Fibroblast of lung (primary cell): ENCODE results near the gene PACRG. TPM values are rescaled to one million over a fixed set of nuclear protein-coding genes. Genes with fewer than 3 reads are reported as not detected.

ENCODE experiments used
- DNase-seq, 2 donors: peaks; one replicate each; pipeline versions ENCODE4 v3.0.0 to v3.0.0-alpha.2; 2010; ENCODE audit warnings: low read depth in 2 of 2
- H2AFZ ChIP-seq: 2 replicates; pipeline ENCODE4 v1.5.1; 2012; ENCODE audit warnings: low read length, control low read depth, inconsistent platforms
- H3K27ac ChIP-seq: 2 replicates; pipeline ENCODE4 v1.5.1; 2011; ENCODE audit warnings: low read length, control low read depth; ENCODE audit not compliant: insufficient read depth
- H3K27me3 ChIP-seq: 2 replicates; pipeline ENCODE4 v1.5.1; 2011; ENCODE audit warnings: mild to moderate bottlenecking, low read length; ENCODE audit not compliant: control insufficient read depth, insufficient read depth
- H3K36me3 ChIP-seq: 2 replicates; pipeline ENCODE4 v1.5.1; 2011; ENCODE audit warnings: low read length; ENCODE audit not compliant: control insufficient read depth, insufficient read depth
- H3K4me1 ChIP-seq: 2 replicates; pipeline ENCODE4 v1.5.1; 2011; ENCODE audit warnings: low read length; ENCODE audit not compliant: control insufficient read depth, insufficient read depth; ENCODE audit errors: extremely low read depth
- H3K4me2 ChIP-seq: 2 replicates; pipeline ENCODE4 v1.5.1; 2011; ENCODE audit warnings: low read length, control low read depth; ENCODE audit not compliant: insufficient read depth; ENCODE audit errors: extremely low read depth
- H3K4me3 ChIP-seq, 4 experiments: fragments of 200-600 bp in 1 of 4; sonication (generic) in 1 of 4; replicated peaks in 1 of 4; 2 replicates each; pipeline ENCODE4 v1.5.1; 2011 to 2016; ENCODE audit warnings: low read length in 4 of 4, low read depth in 3 of 4, mild to moderate bottlenecking in 3 of 4, control low read depth in 2 of 4, inconsistent platforms in 1 of 4, mixed read lengths in 1 of 4; ENCODE audit not compliant: insufficient read depth in 1 of 4; ENCODE audit errors: control extremely low read depth in 1 of 4
- H3K79me2 ChIP-seq: 2 replicates; pipeline ENCODE4 v1.5.1; 2012; ENCODE audit warnings: mild to moderate bottlenecking, low read length, inconsistent platforms; ENCODE audit not compliant: control insufficient read depth, insufficient read depth
- H3K9ac ChIP-seq: 2 replicates; pipeline ENCODE4 v1.5.1; 2011; ENCODE audit warnings: mild to moderate bottlenecking, low read length, control low read depth; ENCODE audit not compliant: insufficient read depth
- H3K9me3 ChIP-seq: 2 replicates; pipeline ENCODE4 v1.5.1; 2012; ENCODE audit warnings: low read depth, low read length; ENCODE audit not compliant: control insufficient read depth, insufficient read depth
- H4K20me1 ChIP-seq: 2 replicates; pipeline ENCODE4 v1.5.1; 2011; ENCODE audit warnings: low read length; ENCODE audit not compliant: control insufficient read depth, insufficient read depth; ENCODE audit errors: extremely low read depth
- CTCF ChIP-seq, 2 donors: IDR thresholded peaks in 1 of 2; conservative IDR thresholded peaks in 1 of 2; 1 replicate in 1 of 2; 2 replicates in 1 of 2; pipeline ENCODE4 v1.5.1; 2011 to 2012; ENCODE audit warnings: low read length in 2 of 2, control low read depth in 1 of 2, inconsistent platforms in 1 of 2, low read depth in 1 of 2, mild to moderate bottlenecking in 1 of 2
- EZH2 ChIP-seq: IDR thresholded peaks from 2 replicates; pipeline ENCODE4 v1.5.1; 2012; ENCODE audit warnings: low read length, control low read depth, mild to moderate bottlenecking; ENCODE audit errors: missing control alignments
- polyA plus RNA-seq, 2 donors: library from polyadenylated mRNA; depleted of rRNA in 1 of 2; stranded (reverse) in 1 of 2; unstranded in 1 of 2; fragments of >200 nt; gene quantifications; 2 replicates each; pipeline ENCODE4 v1.2.1, GENCODE V29; 2011 to 2012; ENCODE audit warnings: missing spikeins in 1 of 2
- total RNA-seq: library from RNA; depleted of rRNA; stranded (reverse); fragments of >200 nt; gene quantifications from 2 replicates; pipeline ENCODE4 v1.2.1, GENCODE V29; 2014

The PACRG gene
- total and polyA plus RNA-seq, 2 donors (not counting 1 experiment from before 2014, with no cell fraction given): 0.30 to 0.66 TPM

GRCh38 chr6:163030980-163031379 lies 303.2 kb downstream of the PACRG start:
- no peaks in the 10 kb centered on the region for H4K20me1 ChIP-seq
- TF ChIP-seq EZH2: no peak
- no peak for TF ChIP-seq CTCF (conservative IDR thresholded peaks at IDR 0.05 in 1 of 2, IDR thresholded peaks at IDR 0.05 in 1 of 2; ENCODE audit: low read depth in 1 of 2, low read length in 2 of 2)
- no peak overlapping the region for H3K27ac ChIP-seq
- no peak overlapping the region for H2AFZ ChIP-seq
- H3K9me3 ChIP-seq: no peaks in the 10 kb centered on the region
- H3K9ac ChIP-seq: no peak overlapping the region
- no peaks in the 10 kb centered on the region for H3K27me3 ChIP-seq
- DNase-seq: no peak
- H3K36me3 ChIP-seq: no peaks in the 10 kb centered on the region
- no peak overlapping the region for H3K4me2 ChIP-seq
- no peaks in the 10 kb centered on the region for H3K79me2 ChIP-seq
- H3K4me3 ChIP-seq: no peak overlapping the region
- H3K4me1 ChIP-seq: no peaks in the 10 kb centered on the region

- Histone ChIP-seq H3K4me2 (no peak overlapping the region), H3K36me3 (no peaks in the 10 kb centered on the region), H3K27ac (no peak overlapping the region), H3K4me3 (no peak overlapping the region), H3K27me3 (no peaks in the 10 kb centered on the region), H3K4me1 (no peaks in the 10 kb centered on the region), H4K20me1 (no peaks in the 10 kb centered on the region), H2AFZ (no peak overlapping the region), H3K9me3 (no peaks in the 10 kb centered on the region), H3K79me2 (no peaks in the 10 kb centered on the region), H3K9ac (no peak overlapping the region)
- TF ChIP-seq CTCF (conservative IDR thresholded peaks at IDR 0.05 in 1 of 2, IDR thresholded peaks at IDR 0.05 in 1 of 2; ENCODE audit: low read depth in 1 of 2, low read length in 2 of 2) (no peak), EZH2 (no peak)
- no peak for DNase-seq
Observed at GRCh38 chr6:163031931-163032330, 304.2 kb downstream of the PACRG start.

- TF ChIP-seq EZH2 (no peak), CTCF (conservative IDR thresholded peaks at IDR 0.05 in 1 of 2, IDR thresholded peaks at IDR 0.05 in 1 of 2; ENCODE audit: low read depth in 1 of 2, low read length in 2 of 2) (no peak)
- no peaks in the 10 kb centered on the region for H3K4me1 ChIP-seq
- no peak overlapping the region for H3K9ac ChIP-seq
- no peaks in the 10 kb centered on the region for H3K9me3 ChIP-seq
- DNase-seq: no peak
- no peaks in the 10 kb centered on the region for H3K79me2 ChIP-seq
- H3K4me2 ChIP-seq: no peak overlapping the region
- no peak overlapping the region for H3K4me3 ChIP-seq
- no peak overlapping the region for H2AFZ ChIP-seq
- no peaks in the 10 kb centered on the region for H4K20me1 ChIP-seq
- H3K27ac ChIP-seq: no peak overlapping the region
- no peaks in the 10 kb centered on the region for H3K27me3 ChIP-seq
- H3K36me3 ChIP-seq: no peaks in the 10 kb centered on the region
Observed at GRCh38 chr6:163036160-163036645, 308.4 kb downstream of the PACRG start.
